ENCODE results near the gene LACRT. TPM values are rescaled to one million over a fixed set of nuclear protein-coding genes. Genes with fewer than 3 reads are reported as not detected.
"Not testable (repeated sequence)": the region's sequence is repeated elsewhere in the genome, so short reads cannot be mapped to it uniquely, and the experiment has no call there.

The LACRT gene
- polyA plus RNA-seq, 1 donor (not counting 4 experiments of a cell fraction or from before 2014, with no cell fraction given), result not detected

GRCh38 chr12:54641089-54641488, 6.4 kb upstream of the LACRT start:
- no peak for FAIRE-seq
- Histone ChIP-seq H3K9ac (ENCODE audit: control insufficient read depth, extremely low read depth, insufficient read depth, low read length) (no peak overlapping the region), H3K9me1 (ENCODE audit: control insufficient read depth, extremely low read depth, insufficient read depth, low read length) (no peaks in the 10 kb centered on the region), H3K9me3 (ENCODE audit: control insufficient read depth, low read depth, low read length) (no peaks in the 10 kb centered on the region), H3K27ac (ENCODE audit: control insufficient read depth, insufficient read depth, low read length) (no peak overlapping the region), H2AFZ (ENCODE audit: control insufficient read depth, low read length) (no peak overlapping the region), H4K20me1 (ENCODE audit: control insufficient read depth, extremely low read depth, insufficient read depth, low read length) (no peaks in the 10 kb centered on the region), H3K4me3 (ENCODE audit: control insufficient read depth in 2 of 3, extremely low read depth in 1 of 3, insufficient read depth in 2 of 3, low read depth in 1 of 3, low read length in 3 of 3) (no peak overlapping the region), H3K27me3 (ENCODE audit: control insufficient read depth, extremely low read depth, insufficient read depth, low read length) (peaks cover 5% of the 10 kb centered on the region), H3K4me2 (ENCODE audit: control insufficient read depth, extremely low read depth, insufficient read depth, low read depth, low read length) (no peak overlapping the region), H3K79me2 (ENCODE audit: control insufficient read depth, insufficient read depth, low read length) (no peaks in the 10 kb centered on the region), H3K36me3 (ENCODE audit: control insufficient read depth in 2 of 2, extremely low read depth in 1 of 2, insufficient read depth in 2 of 2, low read length in 2 of 2) (no peaks in the 10 kb centered on the region), H3K4me1 (ENCODE audit: control insufficient read depth, extremely low read depth, insufficient read depth, low read length) (no peaks in the 10 kb centered on the region)
- dilution Hi-C loops (cut with MboI; ENCODE audit: extremely low pct_ligation_motif_present, low sequenced_read_pairs), result no loop called here
- TF ChIP-seq CTCF (optimal IDR thresholded peaks at IDR 0.05 in 1 of 3, IDR thresholded peaks at IDR 0.05 in 1 of 3, conservative IDR thresholded peaks at IDR 0.05 in 1 of 3; ENCODE audit: extremely low read depth in 1 of 3, insufficient read depth in 2 of 3, low read length in 3 of 3) (no peak), EZH2 (IDR thresholded peaks at IDR 0.05; ENCODE audit: low read length) (no peak)
- no peak for DNase-seq (ENCODE audit: low read depth, low spot score)

- H4K20me1 ChIP-seq (ENCODE audit: control insufficient read depth, extremely low read depth, insufficient read depth, low read length); H2AFZ ChIP-seq (ENCODE audit: control insufficient read depth, low read length); H3K9me3 ChIP-seq (ENCODE audit: control insufficient read depth, low read depth, low read length); H3K9ac ChIP-seq (ENCODE audit: control insufficient read depth, extremely low read depth, insufficient read depth, low read length); H3K36me3 ChIP-seq (ENCODE audit: control insufficient read depth in 2 of 2, extremely low read depth in 1 of 2, insufficient read depth in 2 of 2, low read length in 2 of 2); H3K27ac ChIP-seq (ENCODE audit: control insufficient read depth, insufficient read depth, low read length); dilution Hi-C loops (cut with MboI; ENCODE audit: extremely low pct_ligation_motif_present, low sequenced_read_pairs); H3K4me1 ChIP-seq (ENCODE audit: control insufficient read depth, extremely low read depth, insufficient read depth, low read length); DNase-seq (ENCODE audit: low read depth, low spot score); H3K79me2 ChIP-seq (ENCODE audit: control insufficient read depth, insufficient read depth, low read length); H3K27me3 ChIP-seq (ENCODE audit: control insufficient read depth, extremely low read depth, insufficient read depth, low read length); H3K9me1 ChIP-seq (ENCODE audit: control insufficient read depth, extremely low read depth, insufficient read depth, low read length); H3K4me2 ChIP-seq (ENCODE audit: control insufficient read depth, extremely low read depth, insufficient read depth, low read depth, low read length); FAIRE-seq; H3K4me3 ChIP-seq (ENCODE audit: control insufficient read depth in 2 of 3, extremely low read depth in 1 of 3, insufficient read depth in 2 of 3, low read depth in 1 of 3, low read length in 3 of 3): not testable (repeated sequence)
Observed at GRCh38 chr12:54639112-54639511, 4.4 kb upstream of the LACRT start.

GRCh38 chr12:54631988-54632728, 2.5 kb downstream of the LACRT start:
- Histone ChIP-seq H3K36me3 (ENCODE audit: control insufficient read depth in 2 of 2, extremely low read depth in 1 of 2, insufficient read depth in 2 of 2, low read length in 2 of 2) (no peaks in the 10 kb centered on the region), H3K9ac (ENCODE audit: control insufficient read depth, extremely low read depth, insufficient read depth, low read length) (no peak overlapping the region), H3K27me3 (ENCODE audit: control insufficient read depth, extremely low read depth, insufficient read depth, low read length) (peaks cover 3% of the 10 kb centered on the region), H4K20me1 (ENCODE audit: control insufficient read depth, extremely low read depth, insufficient read depth, low read length) (no peaks in the 10 kb centered on the region), H3K9me3 (ENCODE audit: control insufficient read depth, low read depth, low read length) (no peaks in the 10 kb centered on the region), H3K9me1 (ENCODE audit: control insufficient read depth, extremely low read depth, insufficient read depth, low read length) (no peaks in the 10 kb centered on the region), H2AFZ (ENCODE audit: control insufficient read depth, low read length) (no peak overlapping the region), H3K27ac (ENCODE audit: control insufficient read depth, insufficient read depth, low read length) (no peak overlapping the region), H3K4me1 (ENCODE audit: control insufficient read depth, extremely low read depth, insufficient read depth, low read length) (no peaks in the 10 kb centered on the region), H3K4me2 (ENCODE audit: control insufficient read depth, extremely low read depth, insufficient read depth, low read depth, low read length) (no peak overlapping the region), H3K4me3 (ENCODE audit: control insufficient read depth in 2 of 3, extremely low read depth in 1 of 3, insufficient read depth in 2 of 3, low read depth in 1 of 3, low read length in 3 of 3) (no peak overlapping the region), H3K79me2 (ENCODE audit: control insufficient read depth, insufficient read depth, low read length) (no peaks in the 10 kb centered on the region)
- no peak for TF ChIP-seq EZH2 (IDR thresholded peaks at IDR 0.05; ENCODE audit: low read length)
- peak in 1 of 3 experiments; percentile 20 for TF ChIP-seq CTCF (optimal IDR thresholded peaks at IDR 0.05 in 1 of 3, IDR thresholded peaks at IDR 0.05 in 1 of 3, conservative IDR thresholded peaks at IDR 0.05 in 1 of 3; ENCODE audit: extremely low read depth in 1 of 3, insufficient read depth in 2 of 3, low read length in 3 of 3)
- FAIRE-seq (no peak), DNase-seq (ENCODE audit: low read depth, low spot score) (no peak)
- dilution Hi-C loops (cut with MboI; ENCODE audit: extremely low pct_ligation_motif_present, low sequenced_read_pairs), result no loop called here

All from keratinocyte (primary cell).